Hepatocyte (in vitro differentiated cells): Measurements from ENCODE around the gene FOXN3.

Experiments
- EZH2phosphoT487 ChIP-seq: fragments of 200-600 bp; sonication (generic); IDR thresholded peaks from one replicate; pipeline ENCODE4 v1.6.1; 2018; ENCODE audit warnings: antibody characterized with exemption, mild to moderate bottlenecking, low read depth, moderate library complexity; ENCODE audit not compliant: unreplicated experiment, severe bottlenecking
- TF ChIP-seq, protein P1 (sequence below): fragments of 200-600 bp; sonication (generic); IDR thresholded peaks from 2 replicates; pipeline ENCODE4 v1.5.1; 2016; ENCODE audit warnings: antibody characterized with exemption, mild to moderate bottlenecking; ENCODE audit not compliant: poor library complexity

DNA sequence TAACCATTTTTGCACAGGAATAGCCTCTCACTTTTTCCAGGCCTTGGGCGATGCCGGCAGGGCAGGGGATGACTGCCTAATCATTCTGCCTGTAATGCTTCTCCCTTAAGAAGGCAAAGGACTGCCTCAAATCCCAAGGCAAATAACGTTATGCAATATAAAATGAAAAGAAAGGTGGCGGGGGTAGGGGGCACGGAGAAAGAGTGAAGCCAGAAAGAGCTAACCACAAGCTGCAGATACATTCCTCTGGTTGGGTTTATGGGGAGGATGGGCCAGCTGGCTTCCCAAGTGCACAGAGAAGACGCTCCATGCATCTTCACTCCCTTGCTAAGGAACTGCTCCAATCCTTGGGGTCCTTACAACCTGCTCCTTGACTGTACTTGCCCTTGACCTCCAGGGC lies 229.5 kb downstream of the FOXN3 start:
- TF ChIP-seq, protein P1, sequence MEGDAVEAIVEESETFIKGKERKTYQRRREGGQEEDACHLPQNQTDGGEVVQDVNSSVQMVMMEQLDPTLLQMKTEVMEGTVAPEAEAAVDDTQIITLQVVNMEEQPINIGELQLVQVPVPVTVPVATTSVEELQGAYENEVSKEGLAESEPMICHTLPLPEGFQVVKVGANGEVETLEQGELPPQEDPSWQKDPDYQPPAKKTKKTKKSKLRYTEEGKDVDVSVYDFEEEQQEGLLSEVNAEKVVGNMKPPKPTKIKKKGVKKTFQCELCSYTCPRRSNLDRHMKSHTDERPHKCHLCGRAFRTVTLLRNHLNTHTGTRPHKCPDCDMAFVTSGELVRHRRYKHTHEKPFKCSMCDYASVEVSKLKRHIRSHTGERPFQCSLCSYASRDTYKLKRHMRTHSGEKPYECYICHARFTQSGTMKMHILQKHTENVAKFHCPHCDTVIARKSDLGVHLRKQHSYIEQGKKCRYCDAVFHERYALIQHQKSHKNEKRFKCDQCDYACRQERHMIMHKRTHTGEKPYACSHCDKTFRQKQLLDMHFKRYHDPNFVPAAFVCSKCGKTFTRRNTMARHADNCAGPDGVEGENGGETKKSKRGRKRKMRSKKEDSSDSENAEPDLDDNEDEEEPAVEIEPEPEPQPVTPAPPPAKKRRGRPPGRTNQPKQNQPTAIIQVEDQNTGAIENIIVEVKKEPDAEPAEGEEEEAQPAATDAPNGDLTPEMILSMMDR = no peak
- no peak for TF ChIP-seq EZH2phosphoT487
